Esophagus squamous epithelium (tissue), 4 donors: ENCODE data around the gene SCAPER.
"Not testable (repeated sequence)": the region's sequence is repeated elsewhere in the genome, so short reads cannot be mapped to it uniquely, and the experiment has no call there.

Source experiments
- CTCF ChIP-seq, 6 experiments: fragments of 450-650 bp in 4 of 6; fragments of 200-600 bp in 2 of 6; sonication (generic) in 2 of 6; IDR thresholded peaks; one replicate each; pipeline ENCODE4 v1.5.1; 2016 to 2019; ENCODE audit warnings: antibody characterized with exemption in 6 of 6, mild to moderate bottlenecking in 4 of 6, moderate library complexity in 4 of 6
- POLR2A ChIP-seq, 4 donors: fragments of 450-650 bp; IDR thresholded peaks; one replicate each; pipeline ENCODE4 v1.6.1; 2017; ENCODE audit warnings: antibody characterized with exemption in 4 of 4, mild to moderate bottlenecking in 4 of 4, moderate library complexity in 3 of 4

GRCh38 chr15:76433036-76433435 lies 472.1 kb downstream of the SCAPER start:
- not testable (repeated sequence) for TF ChIP-seq POLR2A, CTCF (IDR thresholded peaks at IDR 0.05)
